HG03469 (cell line): ENCODE results near the gene TACC2.
"Not testable (repeated sequence)": the region's sequence is repeated elsewhere in the genome, so short reads cannot be mapped to it uniquely, and the experiment has no call there.

Source experiments
- ATAC-seq: cut with Tn5 transposase; IDR thresholded peaks from one replicate; pipeline ENCODE4 v1.9.1; 2021; ENCODE audit warnings: mild to moderate bottlenecking, moderate library complexity, moderate number of reproducible peaks; ENCODE audit not compliant: unreplicated experiment

TACC2 gene

DNA sequence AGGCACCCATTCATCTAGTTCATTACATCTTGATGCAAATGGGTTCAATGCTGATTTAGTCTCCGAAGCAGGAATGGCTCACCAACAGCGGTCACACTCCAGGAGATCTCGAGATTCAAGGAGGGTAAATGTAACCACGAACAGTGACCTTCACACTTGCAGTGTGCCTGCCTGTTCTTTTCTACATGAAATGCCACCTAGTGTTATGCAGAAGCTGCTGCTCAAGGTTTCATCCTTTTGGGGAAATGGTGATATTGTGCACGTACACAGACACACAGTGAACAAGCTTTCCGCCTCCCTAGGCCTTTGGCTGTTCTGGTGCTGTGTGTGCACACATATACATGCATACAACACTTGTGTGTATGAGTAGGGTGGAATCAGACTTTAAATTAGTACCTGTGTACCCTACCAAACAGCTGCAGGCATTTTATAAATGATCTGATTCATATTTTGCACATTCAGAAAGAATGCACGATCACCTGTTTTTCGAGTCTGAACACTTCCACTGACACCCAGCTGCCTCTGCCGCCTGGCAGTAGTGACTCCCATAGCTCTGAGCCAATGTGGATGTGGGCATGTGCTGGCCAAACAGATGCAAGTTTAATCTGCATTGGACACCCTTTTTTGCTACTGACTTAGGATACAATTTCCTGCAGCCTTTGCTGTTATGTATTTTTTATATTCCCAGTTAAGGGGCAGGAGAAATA, 100.5 kb downstream of the TACC2 start:
- ATAC-seq = no peak

DNA sequence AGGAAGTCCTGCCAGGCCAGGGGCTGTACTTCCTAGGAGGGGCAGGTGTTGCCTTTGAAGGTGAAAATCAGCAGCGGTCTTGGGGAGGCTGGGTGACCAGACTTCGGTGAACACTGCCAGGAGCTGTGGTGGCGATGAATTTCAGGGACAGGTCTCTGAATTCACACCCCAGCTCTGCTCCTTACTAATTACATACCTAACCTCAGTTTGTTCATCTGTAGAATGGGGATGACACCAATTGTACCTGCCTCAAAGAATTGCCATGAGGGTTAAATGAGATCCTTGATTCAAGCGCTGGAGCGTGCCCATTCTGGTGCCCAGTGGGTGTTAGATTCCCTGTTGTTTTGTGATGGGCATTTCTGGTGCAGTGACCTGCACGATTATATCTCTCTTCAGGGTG, 102.8 kb downstream of the TACC2 start:
- no peak for ATAC-seq

DNA sequence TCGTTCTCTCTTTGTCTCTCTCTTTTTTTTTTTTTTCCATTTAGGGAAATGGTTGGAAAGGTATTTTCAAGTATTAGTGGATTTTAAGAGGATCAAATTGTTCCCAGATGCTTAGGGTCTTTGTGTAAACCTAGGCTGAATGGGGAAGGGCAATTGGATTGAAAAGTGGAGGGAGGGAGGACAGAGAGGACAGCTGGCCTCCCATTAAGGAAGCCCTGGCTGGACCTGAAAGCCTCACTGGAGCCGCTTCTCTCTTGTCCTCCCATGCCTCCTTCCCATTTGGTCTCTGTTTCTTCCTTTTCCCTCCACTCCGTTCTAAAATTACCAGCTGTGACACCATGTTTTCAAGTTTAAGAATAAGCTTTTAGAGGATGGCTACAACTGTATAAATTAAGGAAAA, 104.1 kb downstream of the TACC2 start:
- ATAC-seq = no peak

GRCh38 chr10:122096181-122096580, 107.2 kb downstream of the TACC2 start:
- ATAC-seq = not testable (repeated sequence)

- ATAC-seq = no peak
Measured at GRCh38 chr10:122096705-122097104, 107.7 kb downstream of the TACC2 start.

- ATAC-seq = no peak
Measured at GRCh38 chr10:122097935-122098334, 109.0 kb downstream of the TACC2 start.

GRCh38 chr10:122098924-122099323, 110.0 kb downstream of the TACC2 start:
- ATAC-seq = no peak

GRCh38 chr10:122099562-122099961, 110.6 kb downstream of the TACC2 start:
- no peak for ATAC-seq

GRCh38 chr10:122102146-122102868, 113.3 kb downstream of the TACC2 start:
- no peak for ATAC-seq

DNA sequence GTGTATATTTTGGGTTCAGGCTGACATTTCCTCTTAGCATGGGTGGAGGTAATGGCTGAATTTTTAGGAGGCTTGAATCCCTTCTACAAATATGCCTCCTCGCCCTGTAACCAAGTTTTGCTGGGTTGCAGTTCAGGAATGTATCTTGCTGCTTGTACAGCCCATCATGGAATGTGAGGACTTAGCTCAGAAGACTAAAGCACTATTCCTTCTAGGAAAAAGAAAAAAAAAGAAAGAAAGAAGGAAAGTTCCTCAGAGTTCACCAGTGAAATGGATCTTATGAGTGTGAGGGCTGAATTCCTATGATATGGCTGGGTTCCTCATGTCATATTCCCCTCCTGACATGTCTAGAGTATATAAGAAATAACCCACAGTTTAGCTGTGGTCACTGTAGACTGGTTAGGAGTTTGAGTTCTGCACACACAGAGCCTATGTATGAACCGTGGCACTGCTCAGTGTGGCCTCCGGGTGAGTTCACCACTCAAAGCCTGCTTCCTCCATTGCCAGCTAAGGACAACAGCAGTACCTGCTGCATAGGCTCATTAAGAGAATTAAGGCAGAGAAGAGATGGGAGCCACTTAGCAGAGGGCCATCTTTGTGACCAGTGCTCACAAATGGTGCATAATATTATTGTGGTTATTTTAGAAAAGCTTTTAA, 114.0 kb downstream of the TACC2 start:
- ATAC-seq = no peak

- ATAC-seq = no peak
Measured at GRCh38 chr10:122103592-122103991, 114.6 kb downstream of the TACC2 start.

DNA sequence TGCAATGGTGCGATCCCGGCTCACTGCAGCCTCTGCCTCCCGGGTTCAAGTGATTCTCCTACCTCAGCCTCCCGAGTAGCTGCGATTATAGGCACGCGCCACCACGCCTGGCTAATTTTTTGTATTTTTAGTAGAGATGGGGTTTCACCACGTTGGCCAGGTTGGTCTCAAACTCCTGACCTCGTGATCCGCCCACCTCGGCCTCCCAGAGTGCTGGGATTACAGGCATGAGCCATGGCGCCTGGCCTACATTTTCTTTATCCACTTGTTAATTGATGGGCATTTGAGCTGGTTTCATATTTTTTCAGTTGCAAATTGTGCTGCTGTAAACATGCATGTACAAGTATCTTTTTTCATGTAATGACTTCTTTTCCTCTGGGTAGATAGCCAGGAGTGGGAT, 119.8 kb downstream of the TACC2 start:
- not testable (repeated sequence) for ATAC-seq

DNA sequence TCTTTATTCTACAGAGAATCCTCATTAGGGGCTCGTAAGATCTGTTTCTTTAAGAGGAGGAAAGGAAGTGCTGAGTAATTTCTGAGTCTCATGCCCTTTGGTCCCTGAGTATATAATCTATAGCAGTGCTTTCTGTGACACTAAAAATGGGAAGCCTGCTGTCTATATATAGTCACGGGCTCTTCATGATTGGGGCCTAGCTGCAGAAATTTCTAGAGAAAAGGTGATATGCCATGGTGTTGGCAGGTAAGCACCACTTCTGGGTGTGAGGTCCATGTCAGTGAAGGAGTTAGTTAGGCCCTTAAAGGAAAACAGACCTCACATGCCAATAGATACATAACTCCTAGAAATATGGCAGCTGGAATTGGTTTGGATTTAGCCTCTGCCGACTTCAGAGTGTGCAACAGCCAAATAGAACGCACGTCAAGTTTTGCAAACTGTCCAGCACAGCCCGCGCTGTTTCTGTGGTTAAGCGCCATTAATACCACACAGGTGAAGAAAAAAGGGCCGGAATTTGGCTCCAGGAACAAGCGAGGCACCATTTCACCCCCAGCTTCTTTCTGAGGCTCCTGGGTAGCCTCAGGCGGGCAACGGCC, 123.2 kb downstream of the TACC2 start:
- no peak for ATAC-seq

GRCh38 chr10:122112625-122113160, 123.7 kb downstream of the TACC2 start:
- ATAC-seq = no peak

DNA sequence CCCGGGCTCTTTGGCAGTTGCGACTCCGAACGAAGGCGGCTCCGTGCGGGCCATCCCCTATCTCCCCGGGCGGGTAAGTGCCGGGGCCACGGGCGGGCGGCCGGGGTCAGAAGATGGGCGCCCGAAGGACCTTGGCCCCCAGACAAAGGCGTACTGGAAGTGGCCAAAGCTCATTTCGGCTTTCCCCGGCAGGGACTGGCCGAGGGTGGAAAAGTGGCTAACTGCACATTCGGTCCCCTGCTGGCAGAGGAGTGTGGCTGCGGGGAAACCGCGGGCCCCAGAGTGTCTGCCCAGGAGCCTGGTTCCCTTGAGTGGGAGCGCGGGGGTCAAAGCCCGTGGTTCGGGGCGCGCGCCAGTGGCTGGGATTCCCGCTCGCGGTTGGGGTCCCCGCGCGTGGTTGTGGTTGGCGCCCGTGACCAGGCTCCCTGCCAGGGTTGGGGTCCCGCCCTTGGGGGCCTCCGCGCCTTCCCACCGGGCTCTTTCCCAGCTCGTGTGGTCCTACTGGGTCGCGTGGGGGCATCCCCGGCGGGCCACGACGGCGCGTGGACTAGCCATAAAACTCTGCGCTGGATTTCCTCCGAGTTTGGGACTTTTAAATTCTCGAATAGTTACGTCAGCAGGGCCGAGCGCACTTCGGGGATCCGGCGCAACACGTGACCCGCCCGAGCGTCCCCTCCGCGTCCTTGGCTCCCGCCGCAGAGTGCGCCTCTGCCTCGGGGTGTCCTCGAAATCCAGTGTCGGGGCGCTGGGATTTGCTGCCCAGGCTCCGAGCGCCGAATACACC, 124.4 kb downstream of the TACC2 start:
- no peak for ATAC-seq

DNA sequence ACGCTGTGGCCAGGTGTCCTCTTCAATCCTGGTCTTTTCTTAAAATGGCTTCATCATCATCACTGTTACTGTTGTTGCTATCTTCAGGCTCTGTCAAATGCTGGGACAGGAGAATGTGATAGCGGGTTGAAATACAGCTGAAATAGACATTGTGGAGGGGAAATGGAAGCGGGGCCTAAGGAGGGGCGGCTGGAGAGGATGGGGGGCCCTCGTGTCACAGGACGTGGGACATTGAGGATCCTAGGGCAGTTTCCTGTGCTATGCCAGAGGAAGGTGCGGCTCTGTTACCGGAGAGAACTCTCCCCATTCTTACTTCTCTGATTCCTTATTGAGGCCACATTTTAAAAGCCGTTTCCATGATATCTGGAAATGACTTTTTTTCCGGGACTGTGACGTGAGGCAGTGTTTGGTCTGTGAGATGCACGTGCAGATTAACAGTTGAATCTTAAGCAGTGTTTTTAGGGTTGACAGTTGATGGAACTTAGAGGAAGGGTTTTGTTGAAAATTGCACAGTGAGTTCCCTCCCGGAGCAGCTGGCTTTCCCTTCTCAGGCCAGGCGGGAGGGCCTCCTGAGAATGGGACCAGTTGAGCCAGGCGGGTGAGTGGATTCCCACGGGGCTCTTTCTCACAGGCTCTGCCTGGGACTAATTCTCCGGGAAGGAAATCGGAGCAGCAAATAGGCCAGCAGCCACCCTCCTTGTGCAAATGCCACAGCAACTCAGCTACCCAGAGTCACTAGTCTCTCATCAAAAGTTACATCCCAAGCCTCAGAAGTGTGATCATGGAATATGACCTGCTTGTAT, 125.2 kb downstream of the TACC2 start:
- ATAC-seq = no peak

DNA sequence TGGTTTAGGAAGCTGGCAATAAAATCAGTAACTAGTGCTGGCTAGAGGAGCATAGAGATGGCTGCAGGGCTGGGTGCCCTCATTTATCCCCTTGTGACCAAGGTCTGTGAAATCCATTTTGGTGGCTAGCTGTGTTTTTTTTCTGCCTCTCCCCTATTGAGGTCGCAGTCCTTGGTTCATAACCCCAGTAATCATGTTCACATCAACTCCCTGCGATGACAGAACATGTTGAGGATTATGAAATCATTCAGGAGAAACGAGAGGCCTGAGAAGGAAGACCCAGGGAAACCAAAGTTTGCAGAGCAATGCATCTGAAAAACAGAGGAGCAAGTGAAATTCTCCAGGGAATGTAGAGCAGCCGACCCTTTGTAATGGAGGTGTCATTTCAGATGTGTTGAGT, 126.9 kb downstream of the TACC2 start:
- no peak for ATAC-seq

GRCh38 chr10:122116331-122116730, 127.4 kb downstream of the TACC2 start:
- ATAC-seq = no peak

GRCh38 chr10:122117475-122117874, 128.5 kb downstream of the TACC2 start:
- no peak for ATAC-seq
